ENCODE data around the gene DGLUCY.
"Not testable (repeated sequence)": the region's sequence is repeated elsewhere in the genome, so short reads cannot be mapped to it uniquely, and the experiment has no call there.

DGLUCY gene

DNA sequence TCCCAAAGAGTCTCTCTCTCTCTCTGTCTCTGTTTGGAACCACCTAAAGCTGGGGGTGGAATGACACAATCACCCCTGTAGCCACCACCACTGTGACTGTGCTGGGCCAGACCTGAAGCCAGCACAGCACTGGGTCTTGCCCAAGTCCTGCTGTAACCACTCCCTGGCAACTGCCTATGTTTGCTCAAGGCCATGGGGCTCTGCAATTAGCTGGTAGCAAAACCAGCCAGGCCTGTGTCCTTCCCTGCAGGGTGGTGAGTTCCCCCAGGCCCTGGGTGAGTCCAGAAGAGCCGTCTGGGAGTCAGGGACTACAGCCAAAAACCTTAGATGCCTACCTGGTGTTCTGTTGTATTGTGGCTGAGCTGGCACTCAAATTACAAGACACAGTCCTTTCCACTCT lies 50.8 kb downstream of the DGLUCY start:
- DNase-seq = peak in 5 of 56 donors; percentile 7 to 43 (median 36)

DNA sequence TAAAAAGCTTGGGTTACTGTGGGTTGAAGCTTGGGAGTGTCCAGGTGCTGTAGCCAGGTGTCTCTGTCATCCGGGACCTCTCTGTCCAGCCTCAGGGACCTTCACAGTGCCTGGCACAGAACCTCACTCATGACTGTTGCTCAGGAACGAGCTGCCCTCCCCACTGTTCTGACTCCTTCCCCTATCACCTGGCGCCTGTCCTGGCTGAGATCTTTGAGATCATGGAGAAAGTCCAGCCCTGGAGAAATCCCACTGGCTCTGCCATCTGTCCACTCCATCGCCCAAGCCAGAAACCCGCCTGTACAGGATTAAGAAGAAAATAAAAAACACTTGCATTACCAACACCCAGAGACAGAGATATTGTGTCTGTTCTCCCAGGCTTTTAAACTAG lies 53.5 kb downstream of the DGLUCY start:
- no peak for DNase-seq

DNA sequence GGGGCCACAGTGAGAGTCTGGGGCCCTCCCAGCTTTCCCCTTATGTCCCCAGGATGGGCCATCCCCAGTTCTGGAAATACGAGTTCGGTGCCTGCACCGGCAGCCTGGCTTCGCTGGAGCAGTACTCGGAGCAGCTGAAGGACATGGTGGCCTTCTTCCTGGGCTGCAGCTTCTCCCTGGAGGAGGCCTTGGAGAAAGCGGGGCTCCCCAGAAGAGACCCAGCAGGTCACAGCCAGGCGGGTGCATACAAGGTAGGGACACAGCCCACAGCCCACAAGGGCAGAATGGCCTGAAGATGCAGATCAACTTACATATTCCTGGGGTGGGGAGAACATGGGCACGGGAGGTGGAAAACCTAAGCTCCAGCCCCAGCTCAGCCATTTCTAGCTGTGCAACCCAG lies 56.1 kb downstream of the DGLUCY start:
- no peak for DNase-seq

- peak in 36 of 56 donors; percentile 22 to 75 (median 48) for DNase-seq
Observed at GRCh38 chr14:91170504-91171121, 56.7 kb downstream of the DGLUCY start.

DNA sequence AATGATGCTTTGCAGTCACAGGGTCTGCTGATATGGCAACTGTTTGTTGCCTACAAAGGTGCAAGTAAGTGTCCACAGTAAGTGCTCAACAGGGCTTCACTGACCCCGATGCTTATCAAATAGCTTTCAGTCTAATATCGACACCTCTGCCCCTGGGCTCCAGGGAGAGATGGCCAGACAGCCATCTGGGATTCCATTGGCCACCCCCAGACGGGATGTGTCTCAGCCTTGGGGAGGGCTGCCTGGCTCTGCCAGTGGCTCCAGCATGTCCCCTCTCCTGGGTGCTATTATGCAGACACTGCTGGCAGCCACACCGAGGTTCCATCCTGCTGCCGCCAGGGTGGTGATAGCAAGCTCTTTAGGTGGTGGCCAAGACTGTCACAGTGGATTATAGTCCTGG lies 57.4 kb downstream of the DGLUCY start:
- no peak for DNase-seq

- peak in 53 of 56 donors; percentile 11 to 87 (median 56) for DNase-seq
Observed at GRCh38 chr14:91173221-91173670, 59.4 kb downstream of the DGLUCY start.

DNA sequence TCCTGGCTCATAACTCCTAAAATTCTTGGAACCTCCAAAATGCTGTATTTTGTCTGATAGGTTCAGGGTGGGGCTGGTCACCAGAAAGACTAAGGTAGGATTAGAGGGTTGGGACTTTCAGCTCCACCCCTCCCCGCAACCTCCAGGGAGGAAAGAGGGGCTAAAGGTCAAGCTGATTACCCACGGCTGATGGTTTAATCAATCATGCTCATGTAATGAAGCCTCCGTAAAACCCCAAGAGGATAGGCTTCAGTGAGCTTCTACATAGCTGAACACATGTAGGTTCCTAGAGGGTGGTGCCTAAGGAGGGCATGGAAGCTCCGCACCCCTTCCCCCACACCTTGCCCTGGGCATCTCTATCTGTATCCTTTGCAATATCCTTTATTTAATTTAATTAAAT lies 60.0 kb downstream of the DGLUCY start:
- DNase-seq = no peak

- peak in 3 of 56 donors; percentile 7 to 26 (median 9) for DNase-seq
Observed at GRCh38 chr14:91175291-91176201, 61.7 kb downstream of the DGLUCY start.

GRCh38 chr14:91177073-91178034 lies 63.5 kb downstream of the DGLUCY start:
- DNase-seq = peak in 15 of 56 donors; percentile 9 to 59 (median 18)

- DNase-seq = no peak
Observed at GRCh38 chr14:91180611-91181010, 66.7 kb downstream of the DGLUCY start.

GRCh38 chr14:91182753-91183152 lies 68.9 kb downstream of the DGLUCY start:
- not testable (repeated sequence) for DNase-seq

GRCh38 chr14:91184559-91184958 lies 70.7 kb downstream of the DGLUCY start:
- no peak for DNase-seq

DNA sequence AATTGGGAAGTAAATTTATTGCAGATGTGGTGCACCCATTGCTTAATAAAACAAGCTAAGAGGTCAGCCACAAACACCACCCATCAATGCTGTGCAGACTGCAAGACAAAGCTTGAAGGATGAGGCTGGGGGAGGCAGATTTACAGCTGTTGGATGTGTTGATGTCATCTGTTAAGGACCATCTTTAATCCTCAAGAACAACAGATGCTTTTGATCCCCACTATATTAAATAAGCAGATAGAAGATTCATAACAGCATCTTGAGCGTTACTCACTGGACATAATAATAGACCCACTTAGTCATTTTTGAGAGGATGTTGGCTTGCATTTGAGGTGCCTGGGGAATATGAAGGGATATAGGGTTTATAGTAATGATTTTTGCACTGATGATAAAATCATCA lies 71.8 kb downstream of the DGLUCY start:
- no peak for DNase-seq

DNA sequence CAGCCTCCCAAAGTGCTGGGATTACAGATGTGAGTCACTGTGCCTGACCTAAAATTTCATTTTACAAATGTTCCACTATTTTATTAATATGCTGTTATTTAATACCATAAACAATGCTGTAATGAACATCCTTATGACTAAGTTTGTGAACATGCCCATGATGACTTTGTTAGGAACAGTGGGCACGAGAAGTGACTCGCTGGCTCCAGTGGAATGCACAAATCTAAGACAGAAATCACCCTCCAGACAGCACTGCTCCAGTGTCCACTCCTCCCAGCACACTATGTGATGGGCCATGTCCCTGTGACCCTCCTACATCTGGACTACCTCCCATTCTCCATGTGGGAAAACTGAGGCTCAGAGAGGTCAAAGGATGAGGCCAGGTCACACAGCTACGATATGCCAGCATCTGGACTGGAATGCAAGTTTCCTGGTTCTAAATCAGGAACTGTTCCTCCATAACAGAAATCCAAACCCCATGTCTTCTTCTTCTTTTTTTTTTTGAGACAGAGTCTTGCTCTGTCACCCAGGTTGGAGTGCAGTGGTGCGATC lies 72.7 kb downstream of the DGLUCY start:
- DNase-seq = no peak

DNA sequence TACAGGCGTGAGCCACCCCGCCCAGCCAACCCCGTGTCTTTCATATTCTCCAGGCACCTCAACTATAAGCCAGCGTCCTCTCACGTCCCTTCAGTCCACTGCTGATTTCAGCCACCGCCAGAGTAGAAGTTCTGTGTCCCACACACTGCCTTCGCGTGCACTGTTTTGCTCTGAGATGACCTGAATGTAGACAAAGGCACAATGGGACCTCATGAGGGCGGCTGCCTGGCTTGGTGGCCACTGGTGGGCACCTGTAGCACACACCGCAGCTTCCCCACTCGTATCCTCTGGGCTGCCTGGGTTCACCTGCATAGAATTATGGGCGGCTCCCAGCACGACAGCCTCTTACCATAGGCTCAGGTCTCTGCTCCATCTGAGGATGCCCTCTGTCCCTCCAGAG lies 73.4 kb downstream of the DGLUCY start:
- no peak for DNase-seq

DNA sequence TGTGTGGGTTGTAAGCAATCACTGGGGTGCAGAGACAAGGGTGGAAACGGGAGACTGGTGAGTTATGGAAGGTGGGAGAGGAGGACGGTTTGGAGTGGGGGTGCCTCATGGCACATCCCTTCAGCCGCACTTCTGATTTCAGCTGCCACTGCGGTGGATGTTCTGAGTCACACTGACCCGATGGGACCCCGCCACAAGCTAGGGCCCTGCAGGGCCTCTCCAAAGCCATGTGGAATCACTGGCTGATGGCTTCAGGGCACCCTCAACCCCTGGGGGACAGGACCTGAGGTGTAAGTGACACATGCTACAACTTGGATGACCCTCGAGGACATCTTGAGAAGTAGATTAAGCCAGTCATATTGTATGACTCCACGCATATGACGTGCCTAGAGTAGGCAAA lies 77.0 kb downstream of the DGLUCY start:
- DNase-seq = no peak

DNA sequence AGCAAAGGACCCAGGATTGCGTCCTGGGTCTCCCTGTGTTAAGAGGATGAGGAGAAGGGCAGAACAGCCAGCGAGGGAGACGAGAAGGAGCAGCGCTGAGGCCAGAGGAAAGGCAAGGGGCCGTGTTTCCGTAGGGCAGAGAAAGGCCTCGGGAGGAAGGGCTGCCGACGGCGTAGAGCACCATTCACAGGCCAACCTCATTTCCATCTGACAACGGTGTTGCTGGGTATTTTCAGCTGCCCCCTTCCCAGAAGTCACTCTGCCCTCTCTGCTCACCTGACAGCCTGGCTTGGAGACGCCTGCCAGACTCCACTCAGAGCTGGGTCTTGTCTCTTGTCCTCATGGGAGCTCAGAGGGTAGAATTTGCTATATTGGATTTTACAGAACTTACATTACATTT lies 79.2 kb downstream of the DGLUCY start:
- DNase-seq = no peak

- no peak for DNase-seq
Observed at GRCh38 chr14:91195881-91196280, 82.0 kb downstream of the DGLUCY start.

GRCh38 chr14:91197631-91198030 lies 83.8 kb downstream of the DGLUCY start:
- DNase-seq = no peak

DNA sequence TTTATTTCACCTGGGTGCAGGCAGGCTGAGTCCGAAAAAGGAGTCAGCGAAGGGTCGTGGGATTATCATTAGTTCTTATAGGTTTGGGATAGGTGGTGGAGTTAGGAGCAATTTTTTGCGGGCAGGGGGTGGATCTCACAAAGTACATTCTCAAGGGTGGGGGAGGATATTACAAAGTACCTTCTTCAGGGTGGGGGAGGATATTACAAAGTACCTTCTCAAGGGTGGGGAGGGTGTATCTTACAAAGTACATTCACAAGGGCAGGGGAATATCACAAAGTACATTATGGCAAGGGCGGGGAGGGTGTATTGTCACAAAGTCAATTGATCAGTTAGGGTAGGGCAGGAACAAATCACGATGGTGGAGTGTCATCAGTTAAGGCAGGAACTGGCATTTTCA lies 86.9 kb downstream of the DGLUCY start:
- DNase-seq = not testable (repeated sequence)

Measured in amygdala (tissue), 56 donors.